Upper lobe of left lung (tissue), 4 donors: ENCODE measurements around the gene PLEKHA1.

ENCODE experiments used
- POLR2A ChIP-seq, 4 donors: fragments of 450-650 bp; IDR thresholded peaks; one replicate each; pipeline ENCODE4 v1.5.1; 2016 to 2017; ENCODE audit warnings: antibody characterized with exemption in 4 of 4, mild to moderate bottlenecking in 2 of 4
- TF ChIP-seq, protein P1 (sequence below), 6 experiments: fragments of 450-650 bp in 4 of 6; fragments of 200-600 bp in 2 of 6; sonication (generic) in 2 of 6; IDR thresholded peaks; one replicate each; pipeline ENCODE4 v1.5.1; 2016 to 2019; ENCODE audit warnings: antibody characterized with exemption in 6 of 6

DNA sequence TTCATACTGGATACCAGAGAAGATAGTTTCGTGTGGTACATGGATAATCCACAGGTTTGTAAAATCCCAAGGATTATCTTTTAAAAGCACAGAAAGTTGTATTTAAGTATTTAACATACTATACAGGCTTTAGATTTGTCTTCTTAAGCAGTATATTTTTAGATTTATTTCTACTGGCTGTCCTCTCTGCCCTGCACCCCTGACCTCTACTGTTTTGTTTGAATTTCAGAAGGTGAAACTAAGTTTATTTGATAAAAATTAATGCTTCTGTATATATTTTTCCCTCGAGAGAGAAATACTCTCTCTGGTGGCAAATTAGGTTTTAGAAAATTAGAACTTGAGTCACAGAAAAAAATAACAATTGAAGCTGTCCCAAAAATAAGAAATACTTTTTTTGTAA is 18.8 kb downstream of the PLEKHA1 start:
- TF ChIP-seq, protein P1, sequence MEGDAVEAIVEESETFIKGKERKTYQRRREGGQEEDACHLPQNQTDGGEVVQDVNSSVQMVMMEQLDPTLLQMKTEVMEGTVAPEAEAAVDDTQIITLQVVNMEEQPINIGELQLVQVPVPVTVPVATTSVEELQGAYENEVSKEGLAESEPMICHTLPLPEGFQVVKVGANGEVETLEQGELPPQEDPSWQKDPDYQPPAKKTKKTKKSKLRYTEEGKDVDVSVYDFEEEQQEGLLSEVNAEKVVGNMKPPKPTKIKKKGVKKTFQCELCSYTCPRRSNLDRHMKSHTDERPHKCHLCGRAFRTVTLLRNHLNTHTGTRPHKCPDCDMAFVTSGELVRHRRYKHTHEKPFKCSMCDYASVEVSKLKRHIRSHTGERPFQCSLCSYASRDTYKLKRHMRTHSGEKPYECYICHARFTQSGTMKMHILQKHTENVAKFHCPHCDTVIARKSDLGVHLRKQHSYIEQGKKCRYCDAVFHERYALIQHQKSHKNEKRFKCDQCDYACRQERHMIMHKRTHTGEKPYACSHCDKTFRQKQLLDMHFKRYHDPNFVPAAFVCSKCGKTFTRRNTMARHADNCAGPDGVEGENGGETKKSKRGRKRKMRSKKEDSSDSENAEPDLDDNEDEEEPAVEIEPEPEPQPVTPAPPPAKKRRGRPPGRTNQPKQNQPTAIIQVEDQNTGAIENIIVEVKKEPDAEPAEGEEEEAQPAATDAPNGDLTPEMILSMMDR (IDR thresholded peaks at IDR 0.05) = no peak
- no peak for TF ChIP-seq POLR2A (IDR thresholded peaks at IDR 0.05)
